ENCODE data around the gene PHACTR3.

- TF ChIP-seq, protein P1, sequence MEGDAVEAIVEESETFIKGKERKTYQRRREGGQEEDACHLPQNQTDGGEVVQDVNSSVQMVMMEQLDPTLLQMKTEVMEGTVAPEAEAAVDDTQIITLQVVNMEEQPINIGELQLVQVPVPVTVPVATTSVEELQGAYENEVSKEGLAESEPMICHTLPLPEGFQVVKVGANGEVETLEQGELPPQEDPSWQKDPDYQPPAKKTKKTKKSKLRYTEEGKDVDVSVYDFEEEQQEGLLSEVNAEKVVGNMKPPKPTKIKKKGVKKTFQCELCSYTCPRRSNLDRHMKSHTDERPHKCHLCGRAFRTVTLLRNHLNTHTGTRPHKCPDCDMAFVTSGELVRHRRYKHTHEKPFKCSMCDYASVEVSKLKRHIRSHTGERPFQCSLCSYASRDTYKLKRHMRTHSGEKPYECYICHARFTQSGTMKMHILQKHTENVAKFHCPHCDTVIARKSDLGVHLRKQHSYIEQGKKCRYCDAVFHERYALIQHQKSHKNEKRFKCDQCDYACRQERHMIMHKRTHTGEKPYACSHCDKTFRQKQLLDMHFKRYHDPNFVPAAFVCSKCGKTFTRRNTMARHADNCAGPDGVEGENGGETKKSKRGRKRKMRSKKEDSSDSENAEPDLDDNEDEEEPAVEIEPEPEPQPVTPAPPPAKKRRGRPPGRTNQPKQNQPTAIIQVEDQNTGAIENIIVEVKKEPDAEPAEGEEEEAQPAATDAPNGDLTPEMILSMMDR (IDR thresholded peaks at IDR 0.05; ENCODE audit: insufficient read depth, low read depth, low read length), result no peak
- no peak for TF ChIP-seq EZH2 (IDR thresholded peaks at IDR 0.05; ENCODE audit: insufficient read depth, low read length)
Measured at GRCh38 chr20:59743767-59744485, 139.6 kb downstream of the PHACTR3 start.

Data from astrocyte (in vitro differentiated cells and primary cell).